ENCODE data around the gene DHX8.
A peak's percentile ranks its signal among the peaks of the same experiment; 100 is the strongest.
"Not testable (repeated sequence)": the region's sequence is repeated elsewhere in the genome, so short reads cannot be mapped to it uniquely, and the experiment has no call there.

DHX8 gene

DNA sequence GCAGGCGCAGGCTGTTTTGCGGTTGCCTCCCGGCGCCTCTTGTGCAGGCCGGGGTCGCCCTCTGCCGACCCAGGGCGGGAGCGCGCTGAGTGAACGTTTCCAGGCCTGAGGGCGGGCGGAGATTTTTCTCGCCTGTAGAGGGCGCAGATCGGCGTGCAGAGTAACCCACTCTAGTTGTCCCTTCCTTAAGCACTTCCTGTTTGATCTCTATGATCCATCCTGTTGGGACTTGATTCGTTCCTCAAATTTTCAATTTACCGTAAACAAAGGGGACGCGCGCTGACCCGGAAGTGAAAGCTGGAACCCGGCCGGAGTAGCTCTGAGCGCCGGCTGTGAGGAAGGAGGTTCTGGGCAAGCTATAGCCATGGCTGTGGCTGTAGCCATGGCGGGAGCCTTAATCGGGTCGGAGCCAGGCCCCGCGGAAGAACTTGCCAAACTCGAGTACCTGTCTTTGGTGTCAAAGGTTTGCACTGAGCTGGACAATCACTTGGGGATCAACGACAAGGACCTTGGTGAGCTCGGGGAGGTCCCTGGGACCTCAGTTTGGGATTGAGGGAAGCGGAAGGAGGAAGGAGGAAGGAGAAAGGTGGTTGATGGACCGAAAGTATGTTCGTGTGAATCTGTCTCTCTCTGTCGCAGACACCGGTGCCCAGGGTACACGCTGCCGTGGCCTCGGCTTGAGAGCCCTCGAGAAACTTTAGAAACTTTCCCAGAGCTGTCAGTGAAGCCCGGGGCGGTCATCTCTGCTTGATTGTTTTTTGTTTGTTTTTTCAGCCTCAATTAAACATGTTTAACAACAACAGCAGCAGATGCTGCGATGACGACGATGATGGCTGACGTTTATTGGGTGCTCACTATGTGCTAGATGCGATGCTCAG, at the start of gene DHX8:
DHX8 (plus strand) TSS at position 302 of the 878 bp plus-strand sequence; CDS start at position 365, 63 bp downstream.
- DNase-seq: peak; percentile 99

DNA sequence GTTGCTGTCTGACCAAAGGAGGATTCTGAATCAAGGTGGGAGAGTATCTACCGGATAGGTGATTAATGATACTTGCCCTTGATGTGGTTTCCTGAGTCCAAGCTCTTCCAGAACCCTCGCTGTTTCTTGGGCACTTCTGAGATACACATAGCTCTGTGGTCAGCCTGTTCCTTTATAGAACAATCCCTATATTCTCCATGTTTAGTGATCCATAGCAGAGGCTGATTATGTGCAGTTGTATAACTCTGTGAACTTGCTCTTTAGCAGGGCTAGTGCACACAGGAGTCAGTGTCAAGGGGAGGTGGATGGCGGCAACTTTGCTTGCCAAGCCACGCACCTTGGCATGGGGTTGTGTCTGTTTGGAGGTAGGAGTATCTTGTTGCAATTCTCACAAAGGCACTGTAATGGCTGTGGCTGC, 48.9 kb upstream of the DHX8 start:
- no peak for DNase-seq

GRCh38 chr17:43437756-43438155, 46.0 kb upstream of the DHX8 start:
- no peak for DNase-seq

GRCh38 chr17:43438626-43439025, 45.1 kb upstream of the DHX8 start:
- DNase-seq: no peak

GRCh38 chr17:43439041-43439440, 44.7 kb upstream of the DHX8 start:
- DNase-seq: no peak

- DNase-seq: no peak
Measured at GRCh38 chr17:43442711-43443110, 41.1 kb upstream of the DHX8 start.

- DNase-seq: no peak
Measured at GRCh38 chr17:43443381-43443780, 40.4 kb upstream of the DHX8 start.

GRCh38 chr17:43444223-43445008, 39.4 kb upstream of the DHX8 start:
- no peak for DNase-seq

GRCh38 chr17:43445009-43445589, 38.7 kb upstream of the DHX8 start:
- no peak for DNase-seq

GRCh38 chr17:43446773-43447172, 37.0 kb upstream of the DHX8 start:
- DNase-seq: no peak

GRCh38 chr17:43448720-43449469, 34.9 kb upstream of the DHX8 start:
- no peak for DNase-seq

GRCh38 chr17:43449470-43450248, 34.1 kb upstream of the DHX8 start:
- DNase-seq: no peak

DNA sequence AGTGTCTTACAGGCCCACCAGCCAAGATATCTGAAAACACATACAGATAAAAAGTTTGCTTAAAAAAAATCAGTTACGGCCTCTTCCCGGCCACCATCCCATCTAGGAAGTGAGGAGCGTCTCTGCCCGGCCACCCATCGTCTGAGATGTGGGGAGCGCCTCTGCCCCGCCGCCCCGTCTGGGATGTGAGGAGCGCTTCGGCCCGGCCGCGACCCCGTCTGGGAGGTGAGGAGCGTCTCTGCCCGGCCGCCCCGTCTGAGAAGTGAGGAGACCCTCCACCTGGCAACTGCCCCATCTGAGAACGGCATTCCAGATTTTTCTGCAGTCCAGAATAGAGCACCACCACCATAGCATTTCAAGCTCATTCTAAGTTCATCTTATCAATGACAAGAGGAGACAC, 33.0 kb upstream of the DHX8 start:
- not testable (repeated sequence) for DNase-seq

DNA sequence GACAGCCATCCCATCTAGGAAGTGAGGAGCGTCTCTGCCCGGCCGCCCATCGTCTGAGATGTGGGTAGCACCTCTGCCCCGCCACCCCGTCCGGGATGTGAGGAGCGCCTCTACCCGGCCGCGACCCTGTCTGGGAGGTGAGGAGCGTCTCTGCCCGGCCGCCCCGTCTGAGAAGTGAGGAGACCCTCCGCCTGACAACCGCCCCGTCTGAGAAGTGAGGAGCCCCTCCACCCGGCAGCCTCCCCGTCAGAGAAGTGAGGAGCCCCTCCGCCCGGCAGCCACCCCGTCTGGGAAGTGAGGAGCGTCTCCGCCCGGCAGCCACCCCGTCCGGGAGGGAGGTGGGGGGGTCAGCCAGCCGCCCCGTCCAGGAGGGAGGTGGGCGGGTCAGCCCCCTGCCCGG, 32.0 kb upstream of the DHX8 start:
- not testable (repeated sequence) for DNase-seq

GRCh38 chr17:43453331-43453812, 30.4 kb upstream of the DHX8 start:
- DNase-seq: no peak

DNA sequence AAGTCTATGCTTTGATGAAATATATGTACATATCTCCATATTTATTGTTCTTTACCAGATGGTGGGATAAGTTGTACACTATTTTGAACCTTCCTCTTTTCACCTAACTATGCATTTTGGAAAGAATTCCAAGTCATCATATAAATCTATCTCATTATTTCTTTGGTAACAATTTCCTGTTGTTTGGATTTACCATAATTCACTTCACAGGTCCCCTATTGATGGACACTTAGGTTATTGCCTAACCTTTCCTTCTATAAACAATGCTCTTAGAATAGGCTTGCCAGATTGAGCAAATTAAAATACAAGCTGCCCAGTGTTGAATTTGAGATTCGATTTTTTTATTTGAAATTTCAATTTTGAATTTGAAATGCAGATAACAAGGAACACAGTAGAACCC, 28.9 kb upstream of the DHX8 start:
- no peak for DNase-seq

GRCh38 chr17:43456029-43456428, 27.7 kb upstream of the DHX8 start:
- no peak for DNase-seq

DNA sequence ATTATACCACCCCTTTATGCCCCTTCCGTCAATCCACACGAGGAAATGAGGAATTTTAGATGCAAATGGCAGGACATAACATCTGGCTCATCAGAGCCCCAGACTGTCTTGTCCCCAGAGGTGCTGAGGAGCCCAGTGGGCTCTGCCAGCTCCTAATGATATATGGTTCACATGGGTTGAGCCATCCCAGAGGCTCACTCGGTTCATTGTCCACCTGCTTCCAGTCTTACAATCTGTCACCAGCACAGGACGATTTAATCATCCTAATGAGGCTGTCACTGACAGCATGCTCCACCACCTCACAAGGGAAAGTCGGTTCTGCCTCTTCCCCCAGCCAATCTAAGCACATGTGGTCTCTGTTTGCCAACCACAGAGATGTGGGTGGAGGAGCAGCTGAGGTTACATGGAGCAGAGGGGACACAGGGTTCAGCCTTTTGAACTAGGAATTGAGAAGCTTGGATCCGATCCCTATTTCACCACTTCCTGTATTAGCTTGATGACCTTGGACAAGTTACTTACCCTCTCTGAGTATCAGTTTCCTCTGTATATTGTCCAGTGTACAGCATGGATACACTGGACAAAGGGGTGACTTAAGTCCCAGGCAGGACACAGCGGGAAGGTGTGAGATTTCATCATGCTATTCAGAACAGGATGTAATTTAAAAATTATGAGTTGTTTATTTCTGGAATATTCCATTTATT, 27.0 kb upstream of the DHX8 start:
- no peak for DNase-seq

GRCh38 chr17:43457362-43457692, 26.4 kb upstream of the DHX8 start:
- no peak for DNase-seq

DNA sequence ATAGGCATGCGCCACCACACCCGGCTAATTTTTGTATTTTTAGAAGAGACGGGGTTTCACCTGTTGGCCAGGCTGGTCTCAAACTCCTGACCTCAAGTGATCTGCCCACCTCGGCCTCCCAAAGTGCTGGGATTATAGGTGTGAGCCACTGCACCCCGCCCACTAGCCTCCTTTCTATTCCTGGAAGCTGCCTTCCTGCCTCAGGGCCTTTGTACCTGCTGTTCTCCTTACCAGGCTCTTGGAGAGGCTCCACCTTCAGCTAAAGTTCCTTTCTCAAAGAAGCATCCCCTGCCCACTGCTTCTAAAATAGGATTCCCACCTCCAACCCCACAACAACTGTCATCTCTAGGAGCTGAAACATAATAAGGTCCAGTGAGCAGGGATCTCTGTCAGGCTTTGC, 23.9 kb upstream of the DHX8 start:
- not testable (repeated sequence) for DNase-seq

- no peak for DNase-seq
Measured at GRCh38 chr17:43461185-43461584, 22.6 kb upstream of the DHX8 start.

Data from CD4-positive, alpha-beta T cell treated with Interleukin-21 for 1 hour (primary cell).